Measurements from ENCODE around the gene ZGPAT. TPM values are rescaled to one million over a fixed set of nuclear protein-coding genes. Genes with fewer than 3 reads are reported as not detected.

Gene ZGPAT
- total and polyA plus RNA-seq, 2 donors (not counting 3 experiments of a cell fraction or from before 2014, with no cell fraction given) = 23.1 to 29.3 TPM

GRCh38 chr20:63751471-63752271 is 43.8 kb downstream of the ZGPAT start:
- FAIRE-seq = no peak

More at GRCh38 chr20:63751471-63752271, 43.8 kb downstream of the ZGPAT start:
- Histone ChIP-seq H2AFZ (ENCODE audit: low read depth, low read length) (no peak overlapping the region), H3K4me1 (ENCODE audit: control insufficient read depth, extremely low read depth, insufficient read depth, low read length) (no peaks in the 10 kb centered on the region), H3K36me3 (ENCODE audit: control insufficient read depth in 2 of 2, extremely low read depth in 1 of 2, insufficient read depth in 2 of 2, low read length in 2 of 2) (no peaks in the 10 kb centered on the region), H3K9me1 (replicated peaks; ENCODE audit: control insufficient read depth, extremely low read depth, insufficient read depth, low read length) (no peaks in the 10 kb centered on the region), H3K4me2 (ENCODE audit: insufficient read depth, low read length) (no peak overlapping the region), H3K9ac (replicated peaks; ENCODE audit: extremely low read depth, insufficient read depth, low read length) (no peak overlapping the region), H3K9me3 (replicated peaks; ENCODE audit: control insufficient read depth, insufficient read depth, low read length) (no peaks in the 10 kb centered on the region), H4K20me1 (replicated peaks; ENCODE audit: control insufficient read depth, extremely low read depth, insufficient read depth, low read length) (no peaks in the 10 kb centered on the region), H3K27ac (ENCODE audit: insufficient read depth, low read depth, low read length) (no peak overlapping the region), H3K4me3 (replicated peaks in 1 of 3; ENCODE audit: insufficient read depth in 1 of 3, low read depth in 1 of 3, low read length in 3 of 3) (no peak overlapping the region), H3K27me3 (ENCODE audit: control insufficient read depth in 2 of 2, insufficient read depth in 2 of 2, low read length in 2 of 2) (no peaks in the 10 kb centered on the region), H3K79me2 (ENCODE audit: control insufficient read depth, insufficient read depth, low read length) (no peaks in the 10 kb centered on the region)
- dilution Hi-C loops (cut with MboI; ENCODE audit: extremely low pct_ligation_motif_present, low sequenced_read_pairs) (no loop called here), intact Hi-C loops (cut with micrococcal nuclease) (no loop called here)
- BruUV-seq (replicated peaks) = no TSS peak
- ChIA-PET CTCF (no interaction called here), POLR2A (no interaction called here)
- no peak for DNase-seq (ENCODE audit: low read depth, low spot score)
- no peak for TF ChIP-seq JUN (IDR thresholded peaks at IDR 0.05; ENCODE audit: borderline replicate concordance, insufficient read depth, insufficient read length, low read depth)
- no peak for TF ChIP-seq MYC (IDR thresholded peaks at IDR 0.05; ENCODE audit: low read depth, low read length)
- no peak for TF ChIP-seq EZH2 (IDR thresholded peaks at IDR 0.05; ENCODE audit: borderline replicate concordance, low read depth, low read length, severe bottlenecking)
- no peak for TF ChIP-seq POLR2AphosphoS5 (IDR thresholded peaks at IDR 0.05; ENCODE audit: insufficient read depth, low read depth, low read length)
- TF ChIP-seq POLR2A (IDR thresholded peaks at IDR 0.05; ENCODE audit: low read depth, low read length) = no peak
- TF ChIP-seq CTCF (IDR thresholded peaks at IDR 0.05; ENCODE audit: extremely low read depth in 1 of 2, insufficient read depth in 1 of 2, low read depth in 1 of 2, low read length in 2 of 2) = no peak
